KBM-7 (cell line): ENCODE data around the gene OSBPL10.

Experiments used
- DNase-seq: peaks from one replicate; pipeline ENCODE4 v3.0.0-alpha.2; 2015
- in situ Hi-C: fragments of 300-500 bp; cut with MboI; formaldehyde crosslinking; loops from 2 replicates; pipeline ENCODE4 v1.14.3; 2020; ENCODE audit warnings: low sequenced_read_pairs, low pct_unique_long_range_greater_than_20kb, mixed read lengths

OSBPL10 gene

DNA sequence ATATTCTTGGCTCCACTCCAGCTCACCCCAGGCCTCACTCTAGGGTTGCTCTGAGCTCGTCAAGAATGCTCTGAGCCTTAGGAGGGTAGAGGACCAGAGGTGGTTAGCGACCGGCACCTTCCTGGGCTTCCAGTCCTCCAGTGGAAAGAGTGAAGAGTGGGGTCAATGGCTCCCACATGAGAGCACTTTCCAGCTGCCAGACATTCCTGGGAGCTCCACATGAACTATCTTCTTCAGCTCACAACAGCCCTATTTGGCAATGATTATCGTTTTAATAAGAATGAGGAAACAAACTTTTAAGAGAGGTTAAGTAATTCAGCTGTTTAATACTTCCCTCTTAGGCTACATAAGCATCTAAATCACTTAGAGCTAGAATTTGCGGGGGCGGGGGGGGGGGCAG, 309.1 kb downstream of the OSBPL10 start:
- in situ Hi-C loops, result no loop called here
- DNase-seq, result no peak

DNA sequence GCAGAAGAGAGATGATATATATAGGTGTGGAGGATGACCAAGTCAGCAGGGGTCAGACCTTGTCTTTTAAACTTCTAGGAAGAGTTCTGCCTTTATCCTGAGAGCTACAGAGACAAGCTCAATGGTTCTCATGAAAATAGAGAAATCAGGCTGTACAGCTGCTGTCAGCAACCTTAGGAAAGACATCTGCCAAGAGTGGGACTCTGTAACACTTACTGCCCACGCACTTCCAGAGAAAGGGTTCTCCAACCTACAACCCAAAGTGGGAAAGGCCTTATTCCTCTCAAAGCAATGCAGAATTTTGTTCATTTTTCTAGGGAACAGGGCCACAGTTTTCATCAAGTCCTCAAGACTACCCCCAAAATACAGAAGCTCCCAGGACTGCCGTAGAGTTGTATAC, 309.6 kb downstream of the OSBPL10 start:
- no peak for DNase-seq
- in situ Hi-C loops, result no loop called here

DNA sequence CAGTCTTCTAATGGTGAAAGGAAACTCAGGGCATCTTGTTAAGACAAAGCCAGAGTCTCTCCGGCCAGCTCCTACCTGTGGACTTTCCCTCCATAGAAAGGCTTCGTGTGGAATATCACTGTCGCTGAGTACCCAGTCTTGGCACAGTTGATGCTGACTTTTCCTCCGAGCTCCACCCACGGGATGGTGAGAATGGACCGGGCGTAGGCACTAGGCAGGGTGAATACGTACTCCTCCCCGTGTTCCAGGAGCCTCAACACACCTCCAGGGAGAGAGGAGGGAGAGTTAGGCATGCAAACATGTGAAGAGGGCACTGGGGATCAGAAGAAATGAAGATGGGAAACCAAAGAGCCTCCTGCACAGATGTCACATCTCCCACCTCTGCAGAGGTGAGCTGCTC, 310.3 kb downstream of the OSBPL10 start:
- no peak for DNase-seq
- in situ Hi-C loops, result no loop called here

DNA sequence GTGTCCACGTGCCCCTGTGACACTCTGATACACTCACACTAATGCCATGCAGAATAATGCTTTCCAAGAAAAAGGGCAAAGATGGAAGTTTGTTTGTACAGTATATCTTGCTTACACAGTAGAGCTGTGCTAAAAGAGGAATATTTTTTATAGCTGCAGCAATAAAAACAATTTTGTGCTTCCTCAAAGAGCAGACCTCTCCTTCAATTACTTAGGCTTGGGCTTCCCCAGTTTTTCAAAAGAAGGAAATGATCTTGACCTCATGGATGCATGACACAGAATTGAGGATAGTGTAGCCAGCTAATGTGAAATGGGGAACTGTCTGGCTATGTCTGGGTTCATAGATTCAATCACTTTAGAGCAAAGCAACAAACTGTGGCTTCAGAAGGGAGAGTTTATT, 310.9 kb downstream of the OSBPL10 start:
- in situ Hi-C loops, result no loop called here

DNA sequence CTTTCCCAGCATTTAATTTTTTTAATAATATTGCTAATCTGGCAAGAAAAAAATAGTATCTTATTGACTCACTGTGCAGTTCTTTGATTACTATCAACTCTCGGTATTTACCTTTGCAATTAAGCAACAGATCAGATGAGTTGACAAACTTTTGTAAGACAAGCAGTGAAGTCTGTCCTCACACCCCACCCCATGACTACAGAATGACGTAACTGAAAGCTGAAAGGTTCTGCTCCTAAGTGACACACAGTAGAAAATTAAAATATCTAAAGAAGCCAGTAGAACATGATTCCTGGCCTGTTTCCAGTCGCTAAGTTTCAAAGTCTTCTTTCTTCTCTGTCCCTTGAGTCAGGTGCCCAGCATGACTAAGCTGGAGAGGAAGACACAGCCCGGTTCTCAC, 312.8 kb downstream of the OSBPL10 start:
- DNase-seq, result no peak
- in situ Hi-C loops, result no loop called here

More for the DNA sequence above, 310.9 kb downstream of the OSBPL10 start:
- DNase-seq, result peak; percentile 54

GRCh38 chr3:31667582-31667981, 313.5 kb downstream of the OSBPL10 start:
- in situ Hi-C loops, result no loop called here
- no peak for DNase-seq

DNA sequence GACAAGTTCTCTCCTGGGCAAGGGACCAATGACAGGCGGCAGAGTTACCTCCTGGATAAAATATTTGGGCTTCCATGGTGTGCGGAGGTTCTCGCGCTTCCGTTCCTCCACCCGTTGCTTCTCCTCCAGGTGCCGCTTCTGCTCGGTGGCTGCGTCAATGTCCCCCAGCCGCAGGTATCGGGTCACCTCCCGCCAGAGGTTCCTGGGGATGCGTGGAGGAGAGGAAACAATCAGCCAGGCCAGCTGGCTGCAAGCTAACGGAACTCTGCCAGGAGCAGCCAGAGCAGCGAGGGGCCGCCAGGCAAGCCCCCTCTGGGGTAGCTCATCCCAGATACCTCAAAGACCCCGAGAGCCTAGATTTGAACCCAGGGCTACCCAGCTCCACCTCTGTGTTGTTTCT, 317.0 kb downstream of the OSBPL10 start:
- in situ Hi-C loops, result no loop called here
- DNase-seq, result no peak

- in situ Hi-C loops, result no loop called here
- DNase-seq, result peak; percentile 79
Observed at GRCh38 chr3:31661993-31662670, 318.9 kb downstream of the OSBPL10 start.

- peak; percentile 39 for DNase-seq
- in situ Hi-C loops, result no loop called here
Observed at GRCh38 chr3:31661286-31661685, 319.8 kb downstream of the OSBPL10 start.

- in situ Hi-C loops, result no loop called here
- DNase-seq, result no peak
Observed at GRCh38 chr3:31659246-31659645, 321.8 kb downstream of the OSBPL10 start.

DNA sequence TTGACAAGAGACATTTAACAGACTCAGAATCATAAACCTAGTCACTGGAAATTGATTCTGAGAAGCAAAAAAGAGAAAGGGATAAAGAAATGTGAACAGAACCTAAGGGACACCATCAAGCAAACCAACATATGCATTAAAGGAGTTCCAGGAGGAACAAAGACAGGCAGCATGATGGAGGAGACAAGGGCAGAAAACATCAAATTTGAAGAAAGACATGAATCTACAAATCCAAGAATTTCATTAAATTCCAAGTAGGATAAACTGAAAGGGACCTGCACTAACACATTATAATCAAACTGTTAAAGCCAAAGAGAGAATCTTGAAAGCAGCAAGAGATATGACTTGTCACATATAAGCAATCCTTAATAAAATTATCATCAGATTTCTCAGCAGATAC, 326.1 kb downstream of the OSBPL10 start:
- in situ Hi-C loops, result no loop called here
- no peak for DNase-seq

DNA sequence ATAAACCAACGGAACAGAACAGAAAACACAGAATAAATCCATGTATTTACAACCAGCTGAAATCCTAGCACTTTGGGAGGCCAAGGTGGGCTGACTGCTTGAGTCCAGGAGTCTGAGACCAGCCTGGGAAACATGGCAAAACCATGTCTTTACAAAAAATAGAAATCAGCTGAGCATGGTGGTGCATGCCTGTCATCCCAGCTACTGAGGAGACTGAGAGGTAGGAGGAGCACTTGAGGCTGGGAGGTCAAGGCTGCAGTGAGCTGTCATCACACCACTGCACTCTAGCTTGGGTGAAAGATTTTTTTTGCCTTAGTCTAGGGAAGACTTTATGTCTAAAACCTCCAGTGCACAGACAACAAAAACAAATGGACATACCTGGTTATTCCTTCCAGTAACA, 327.6 kb downstream of the OSBPL10 start:
- no peak for DNase-seq
- in situ Hi-C loops, result no loop called here

DNA sequence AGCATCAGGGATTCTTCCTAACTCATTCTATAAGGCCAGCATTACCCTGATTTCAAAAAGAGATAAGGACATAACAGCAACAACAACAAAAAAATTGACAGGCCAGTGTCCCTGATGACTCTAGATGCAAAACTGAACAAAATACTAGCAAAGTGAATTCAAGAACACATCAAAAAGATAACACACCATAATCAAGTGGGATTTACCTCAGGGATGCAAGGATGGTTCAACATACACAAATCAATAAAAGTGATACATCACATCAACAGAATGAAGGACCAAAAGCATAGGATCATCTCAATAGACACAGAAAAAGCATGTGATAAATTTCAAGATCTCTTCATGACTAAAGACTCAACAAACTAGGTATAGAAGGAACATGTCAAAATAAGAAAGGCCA, 328.8 kb downstream of the OSBPL10 start:
- no peak for DNase-seq
- in situ Hi-C loops, result no loop called here

- in situ Hi-C loops, result no loop called here
- DNase-seq, result no peak
Observed at GRCh38 chr3:31648286-31648968, 332.6 kb downstream of the OSBPL10 start.

GRCh38 chr3:31645256-31645655, 335.8 kb downstream of the OSBPL10 start:
- in situ Hi-C loops, result no loop called here
- DNase-seq, result no peak

GRCh38 chr3:31639828-31640227, 341.2 kb downstream of the OSBPL10 start:
- DNase-seq, result no peak
- in situ Hi-C loops, result no loop called here

GRCh38 chr3:31636694-31637442, 344.2 kb downstream of the OSBPL10 start:
- DNase-seq, result no peak
- in situ Hi-C loops, result no loop called here

GRCh38 chr3:31636049-31636448, 345.0 kb downstream of the OSBPL10 start:
- DNase-seq, result no peak
- in situ Hi-C loops, result no loop called here

GRCh38 chr3:31635545-31635944, 345.5 kb downstream of the OSBPL10 start:
- no peak for DNase-seq
- in situ Hi-C loops, result no loop called here

DNA sequence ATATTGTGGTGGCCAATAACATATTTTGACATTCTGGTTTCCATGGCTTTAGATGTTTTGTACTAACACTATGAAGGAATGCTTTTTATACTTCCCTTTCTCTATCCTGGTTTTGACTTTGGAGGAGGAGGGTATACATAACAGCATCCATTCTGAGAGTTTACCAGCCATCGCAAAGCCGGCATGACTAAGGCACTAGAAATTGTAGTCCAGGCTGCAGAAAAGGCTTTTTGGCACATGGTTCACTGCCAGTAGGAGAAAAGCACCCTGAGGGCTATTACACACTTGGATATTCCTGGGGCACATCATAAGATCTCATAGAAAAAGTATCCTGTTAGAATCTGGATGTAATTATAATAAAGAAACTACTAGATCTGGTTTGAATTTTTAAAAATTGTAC, 346.6 kb downstream of the OSBPL10 start:
- no peak for DNase-seq
- in situ Hi-C loops, result no loop called here
